ENCODE data around the gene SLAMF1.

Gene SLAMF1

DNA sequence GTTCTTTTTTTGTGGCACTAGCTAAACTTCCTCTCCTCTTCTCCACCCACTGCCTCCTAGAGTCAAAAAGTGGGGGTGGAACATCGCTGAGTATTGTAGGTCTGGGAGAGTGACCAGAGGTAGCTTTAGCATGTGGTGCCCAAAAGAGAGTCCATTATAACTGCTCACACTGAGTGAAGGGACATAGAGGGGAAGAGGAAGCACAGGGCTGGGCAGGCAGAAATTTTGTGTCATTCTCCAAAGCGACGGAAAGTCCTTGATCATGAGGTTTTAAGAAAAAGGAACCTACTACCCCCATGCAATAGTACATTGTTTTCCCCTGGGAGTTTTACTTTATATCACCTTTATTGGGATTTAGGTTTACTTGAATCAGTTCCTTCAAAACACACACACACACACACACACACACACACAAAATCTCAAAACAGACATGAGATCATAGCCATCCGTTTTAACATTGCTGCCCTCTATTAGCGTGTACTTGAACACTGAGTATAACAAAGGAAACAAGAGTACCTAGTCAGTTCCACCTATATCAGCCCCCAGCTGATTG is 71.7 kb downstream of the SLAMF1 start:
- Histone ChIP-seq H3K27me3 (no peaks in the 10 kb centered on the region), H3K4me3 (ENCODE audit: low read depth in 1 of 2, low read length in 1 of 2) (no peak overlapping the region), H3K4me1 (ENCODE audit: control insufficient read depth in 1 of 2, insufficient read depth in 1 of 2, low read depth in 1 of 2, low read length in 1 of 2) (peaks cover 26 to 54% of the 10 kb centered on the region in 2 experiments), H3K9me3 (no peaks in the 10 kb centered on the region), H3K27ac (peak overlapping the region; percentile 82), H3K36me3 (no peaks in the 10 kb centered on the region)
- no peak for TF ChIP-seq CTCF (IDR thresholded peaks at IDR 0.05)

DNA sequence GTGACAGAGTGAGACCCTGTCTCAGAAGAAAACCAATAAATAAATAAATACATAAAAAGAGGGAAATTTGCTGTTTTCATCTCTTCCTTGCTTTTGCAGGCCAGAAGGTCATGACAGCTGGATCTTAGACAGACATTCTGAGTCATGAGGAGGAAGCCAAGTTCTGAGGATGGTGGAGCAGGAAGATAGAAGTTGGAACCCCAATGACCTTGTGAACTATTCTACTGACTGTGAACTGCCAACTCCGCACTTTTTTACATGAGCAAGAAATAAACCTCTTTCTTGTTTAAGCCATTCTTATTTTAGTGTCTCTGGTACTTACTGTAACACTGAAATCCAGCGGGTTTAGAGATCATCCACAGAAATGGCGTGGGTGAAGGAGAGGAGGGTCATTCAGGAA is 76.0 kb downstream of the SLAMF1 start:
- H3K9me3 ChIP-seq = no peaks in the 10 kb centered on the region
- no peaks in the 10 kb centered on the region for H3K36me3 ChIP-seq
- no peak overlapping the region for H3K4me3 ChIP-seq (ENCODE audit: low read depth in 1 of 2, low read length in 1 of 2)
- H3K4me1 ChIP-seq (ENCODE audit: control insufficient read depth in 1 of 2, insufficient read depth in 1 of 2, low read depth in 1 of 2, low read length in 1 of 2) = peaks cover 16 to 27% of the 10 kb centered on the region in 2 experiments
- no peaks in the 10 kb centered on the region for H3K27me3 ChIP-seq
- no peak overlapping the region for H3K27ac ChIP-seq
- no peak for TF ChIP-seq CTCF (IDR thresholded peaks at IDR 0.05)

DNA sequence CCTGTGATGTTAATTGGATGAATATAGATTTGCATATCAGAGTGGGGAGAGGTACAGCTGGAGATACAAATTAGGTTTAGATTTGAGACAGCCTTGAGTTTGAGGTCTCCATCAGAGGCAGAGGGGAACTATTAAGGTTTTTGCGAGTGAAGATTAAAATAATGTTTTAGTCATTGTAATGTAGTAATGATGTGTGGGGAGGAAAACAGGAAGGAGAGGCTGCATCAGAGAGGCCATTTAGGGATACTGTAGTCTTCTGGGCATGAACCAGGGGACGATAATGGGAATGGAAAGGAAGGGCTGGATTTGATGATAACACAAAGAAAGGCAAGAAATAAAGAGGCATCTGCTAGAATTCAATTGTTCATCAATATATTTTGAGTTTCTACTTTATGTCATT is 77.0 kb downstream of the SLAMF1 start:
- Histone ChIP-seq H3K9me3 (no peaks in the 10 kb centered on the region), H3K4me1 (ENCODE audit: control insufficient read depth in 1 of 2, insufficient read depth in 1 of 2, low read depth in 1 of 2, low read length in 1 of 2) (peaks cover 6 to 17% of the 10 kb centered on the region in 2 experiments), H3K36me3 (no peaks in the 10 kb centered on the region), H3K27ac (no peak overlapping the region), H3K27me3 (no peaks in the 10 kb centered on the region), H3K4me3 (ENCODE audit: low read depth in 1 of 2, low read length in 1 of 2) (no peak overlapping the region)
- no peak for TF ChIP-seq CTCF (IDR thresholded peaks at IDR 0.05)

GRCh38 chr1:160567858-160568682 is 78.8 kb downstream of the SLAMF1 start:
- no peak overlapping the region for H3K4me3 ChIP-seq (ENCODE audit: low read depth in 1 of 2, low read length in 1 of 2)
- no peaks in the 10 kb centered on the region for H3K36me3 ChIP-seq
- H3K27me3 ChIP-seq = no peaks in the 10 kb centered on the region
- H3K4me1 ChIP-seq (ENCODE audit: control insufficient read depth in 1 of 2, insufficient read depth in 1 of 2, low read depth in 1 of 2, low read length in 1 of 2) = peaks cover 0 to 9% of the 10 kb centered on the region in 2 experiments
- H3K9me3 ChIP-seq = no peaks in the 10 kb centered on the region
- no peak for TF ChIP-seq CTCF (IDR thresholded peaks at IDR 0.05)
- H3K27ac ChIP-seq = no peak overlapping the region

DNA sequence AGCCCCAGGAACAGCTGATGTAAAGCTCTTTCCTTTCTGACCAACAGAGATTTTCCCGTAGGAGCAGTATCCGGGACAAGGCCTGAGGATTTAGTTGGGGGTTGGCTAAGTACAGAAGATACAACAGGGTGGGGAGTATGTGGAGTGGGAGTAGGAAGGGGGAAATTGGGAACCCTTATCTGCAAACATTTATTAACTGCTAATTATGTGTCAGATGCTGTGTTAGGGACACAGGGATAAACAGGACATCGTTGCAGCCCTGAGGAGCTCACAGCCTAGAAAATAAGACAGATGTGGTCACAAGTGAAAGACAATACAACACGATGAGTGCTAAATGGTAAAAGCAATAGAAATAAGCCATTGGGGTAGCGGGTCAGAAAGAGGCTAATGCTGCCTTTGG is 79.5 kb downstream of the SLAMF1 start:
- Histone ChIP-seq H3K27me3 (no peaks in the 10 kb centered on the region), H3K27ac (no peak overlapping the region), H3K4me1 (ENCODE audit: control insufficient read depth in 1 of 2, insufficient read depth in 1 of 2, low read depth in 1 of 2, low read length in 1 of 2) (peaks cover 0 to 9% of the 10 kb centered on the region in 2 experiments)

More for the DNA sequence above, 79.5 kb downstream of the SLAMF1 start:
- Histone ChIP-seq H3K36me3 (no peaks in the 10 kb centered on the region), H3K4me3 (ENCODE audit: low read depth in 1 of 2, low read length in 1 of 2) (no peak overlapping the region), H3K9me3 (no peaks in the 10 kb centered on the region)
- no peak for TF ChIP-seq CTCF (IDR thresholded peaks at IDR 0.05)

Measured in neutrophil (primary cell).